GM19025 (cell line): Measurements from ENCODE around the gene ANXA9.

Experiments used
- ATAC-seq: cut with Tn5 transposase; IDR thresholded peaks from one replicate; pipeline ENCODE4 v1.9.1; 2021; ENCODE audit warnings: mild to moderate bottlenecking, low read depth, moderate library complexity; ENCODE audit not compliant: unreplicated experiment

Gene ANXA9

DNA sequence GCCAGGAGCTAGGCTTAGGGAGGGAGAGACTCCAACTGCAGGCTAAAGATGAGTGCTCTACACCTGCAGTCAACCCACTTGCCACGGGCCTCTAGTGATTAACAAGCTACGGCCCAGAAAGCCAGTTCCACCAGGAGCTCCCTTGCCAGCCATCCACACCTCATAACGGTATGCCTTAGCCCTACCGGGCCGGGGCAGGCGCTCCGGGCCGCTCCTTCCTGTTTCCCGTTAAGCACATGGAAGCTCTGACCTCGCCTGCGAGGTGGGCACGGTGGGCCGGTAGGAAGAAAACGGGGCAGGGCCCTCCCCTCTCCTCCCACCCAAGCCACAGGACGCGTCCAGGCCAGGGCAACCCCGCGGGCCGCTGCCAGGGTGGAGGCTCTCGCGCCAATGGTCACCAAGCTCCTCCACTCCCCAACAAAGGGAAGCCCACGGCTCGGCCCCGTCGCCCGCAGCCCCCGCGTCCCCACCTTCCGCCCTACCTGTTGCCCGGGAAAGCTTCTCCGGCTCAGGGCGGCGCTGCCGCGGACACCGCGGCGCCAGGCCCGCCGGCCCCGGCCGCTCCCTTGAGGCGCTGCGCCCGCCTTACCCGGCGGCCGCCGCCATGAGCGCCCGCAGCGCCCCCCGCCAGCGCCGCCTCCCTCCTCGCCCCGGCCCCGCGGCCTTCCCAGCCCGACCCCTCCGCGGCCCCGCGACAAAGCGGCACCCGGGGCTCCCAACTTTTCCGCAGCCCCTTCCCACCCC is 8.1 kb upstream of the ANXA9 start:
- ATAC-seq, result peak; percentile 43

DNA sequence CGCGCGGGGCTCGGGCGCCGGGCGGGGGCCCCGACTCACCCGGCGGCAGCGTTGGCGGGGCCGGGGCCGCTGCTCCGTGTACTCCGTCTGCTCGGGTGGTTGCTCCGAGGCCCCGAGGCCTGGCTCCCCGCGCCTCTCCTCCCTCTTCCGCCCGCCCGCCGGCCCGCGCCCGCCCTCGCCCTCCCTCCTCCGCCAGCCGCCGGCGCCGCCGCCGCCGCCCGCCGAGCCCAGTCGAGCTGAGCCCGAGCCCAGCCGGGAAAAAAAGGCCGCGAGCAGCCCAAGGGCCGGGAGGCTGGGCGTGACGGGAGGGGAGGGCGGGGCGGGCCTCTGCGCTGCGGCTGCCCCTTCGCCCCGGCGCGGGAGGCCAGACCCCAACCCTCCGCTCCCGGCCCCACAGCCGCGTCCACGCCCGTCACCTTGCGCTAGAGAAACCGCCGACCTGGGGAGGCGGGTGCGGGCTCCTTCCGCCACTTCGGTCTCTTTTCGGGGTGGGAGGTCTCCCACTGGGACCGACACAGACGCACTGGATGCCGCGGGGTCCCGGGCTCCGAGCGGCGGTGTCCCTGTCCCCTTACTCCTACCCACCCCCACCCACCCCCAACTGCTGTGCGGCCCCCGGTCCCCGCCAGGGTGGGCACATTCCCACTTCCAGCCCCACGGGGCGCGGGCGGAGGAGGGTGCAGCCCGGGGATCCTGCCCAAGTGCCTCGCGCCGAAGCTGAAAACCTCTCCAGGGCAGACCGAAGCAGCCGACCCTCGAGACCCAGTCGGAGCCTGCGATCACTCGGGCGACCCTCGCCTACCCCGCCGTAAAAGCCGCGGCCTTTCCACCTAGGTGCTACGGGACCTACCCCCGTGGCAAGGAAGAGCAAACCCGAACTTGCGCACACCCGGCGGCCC is 7.3 kb upstream of the ANXA9 start, which contains the start of gene CERS2:
Gene CERS2, minus strand, starts transcription at position 256 of the 899 bp plus-strand sequence. CDS start 5,745 bp downstream, outside the sequence.
- peak; percentile 37 for ATAC-seq

DNA sequence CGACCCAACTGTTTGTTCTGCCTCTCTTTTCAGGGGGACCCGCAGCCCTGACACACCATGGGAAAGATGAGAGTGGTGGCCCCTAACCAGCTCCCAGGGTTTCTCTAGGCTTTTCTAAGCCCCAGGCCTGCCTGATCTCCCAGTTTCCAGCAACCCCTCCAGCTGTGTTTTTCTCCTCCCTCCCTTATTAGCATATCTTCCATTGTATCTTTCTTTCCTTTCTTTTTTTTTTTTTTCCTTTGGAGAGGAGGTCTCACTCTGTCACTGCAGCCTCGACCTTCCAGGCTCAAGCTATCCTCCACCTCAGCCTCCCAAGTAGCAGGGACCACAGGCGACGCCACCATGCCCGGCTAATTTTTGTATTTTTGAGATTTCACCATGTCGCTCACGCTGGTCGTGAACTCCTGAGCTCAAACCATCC is 5.7 kb upstream of the ANXA9 start:
- no peak for ATAC-seq

DNA sequence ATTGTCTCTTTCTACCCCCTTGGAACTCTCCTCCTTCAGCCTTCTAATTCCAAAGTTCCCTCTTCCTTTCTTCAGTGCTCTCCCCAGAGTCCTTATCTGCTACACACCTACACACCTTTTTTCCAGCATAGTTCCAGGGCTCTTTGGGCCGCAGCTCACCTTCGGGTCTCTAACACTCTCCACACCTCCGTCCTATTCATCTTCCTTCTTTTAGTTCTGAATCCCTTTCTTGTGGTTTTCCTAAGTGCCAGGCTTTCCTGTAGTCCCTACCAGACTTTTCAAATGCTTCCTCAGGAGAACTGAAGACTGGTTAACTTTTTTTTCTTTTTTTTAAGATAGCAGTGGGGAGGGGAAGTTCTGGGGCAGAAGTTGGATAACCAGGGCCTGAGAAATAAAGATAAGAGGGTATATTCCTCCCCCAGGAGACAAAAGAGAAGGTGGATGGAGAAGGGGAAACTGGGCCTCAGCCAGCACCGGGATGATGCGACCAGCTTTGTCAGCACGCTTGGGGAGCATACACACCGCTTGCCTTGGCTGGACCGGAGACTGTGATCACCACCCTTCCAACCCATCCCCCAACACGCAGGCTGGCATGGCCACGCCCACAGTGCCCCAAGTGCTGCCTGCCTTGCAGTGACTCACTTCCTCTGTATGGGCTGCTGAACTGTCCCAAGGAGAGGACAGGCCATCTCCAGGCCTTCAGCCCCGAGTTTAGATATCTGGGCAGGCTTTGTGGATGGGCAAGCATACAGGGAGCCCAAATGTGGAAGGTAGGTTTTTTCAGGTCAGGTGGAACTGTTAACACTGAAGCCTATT is 5.0 kb upstream of the ANXA9 start:
- ATAC-seq, result no peak

DNA sequence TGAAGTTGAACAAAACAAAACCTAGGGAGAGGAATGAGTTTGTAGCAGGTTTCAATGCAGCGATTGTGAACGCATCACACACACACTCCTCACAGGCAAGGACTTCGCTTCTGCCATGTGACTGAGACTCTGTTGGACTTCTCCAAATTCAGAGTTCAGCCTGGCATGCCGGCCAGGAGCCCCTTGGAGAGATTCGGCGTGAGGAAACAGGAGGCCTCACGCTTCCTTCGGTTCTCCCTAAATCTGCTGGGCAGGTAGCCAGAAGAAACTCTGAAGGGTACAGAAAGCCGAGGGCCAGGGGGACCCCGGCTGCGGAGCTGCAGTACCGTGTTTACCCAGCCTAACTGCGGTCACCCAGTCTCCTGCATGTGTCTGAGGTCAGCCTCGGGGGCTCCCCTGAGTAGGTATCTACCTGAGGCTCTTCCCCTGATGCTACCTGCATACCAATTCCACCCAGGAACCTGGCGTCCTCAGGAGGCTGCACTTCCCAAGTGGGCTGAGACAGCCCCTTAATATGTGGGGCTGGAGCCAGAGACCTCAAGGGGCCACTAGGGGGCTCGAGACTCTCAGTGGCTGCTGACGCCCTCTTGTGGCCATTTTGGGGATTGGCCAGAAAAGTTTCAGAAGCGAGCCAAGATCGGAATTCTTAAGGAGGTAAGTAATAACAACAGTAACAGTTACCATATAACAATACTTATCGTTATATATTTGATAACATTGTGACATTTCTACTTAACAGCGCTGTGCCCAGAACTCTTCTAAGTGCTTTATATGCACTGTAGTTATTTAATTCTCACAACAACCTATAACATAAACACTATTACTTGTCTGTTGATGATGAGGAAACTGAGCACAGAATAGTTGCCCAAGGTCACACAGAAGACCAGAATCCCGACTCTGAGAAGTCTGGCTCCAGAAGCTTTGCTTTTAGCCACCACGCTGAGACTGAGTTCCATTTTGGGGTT is 2.7 kb upstream of the ANXA9 start:
- ATAC-seq, result peak; percentile 52

DNA sequence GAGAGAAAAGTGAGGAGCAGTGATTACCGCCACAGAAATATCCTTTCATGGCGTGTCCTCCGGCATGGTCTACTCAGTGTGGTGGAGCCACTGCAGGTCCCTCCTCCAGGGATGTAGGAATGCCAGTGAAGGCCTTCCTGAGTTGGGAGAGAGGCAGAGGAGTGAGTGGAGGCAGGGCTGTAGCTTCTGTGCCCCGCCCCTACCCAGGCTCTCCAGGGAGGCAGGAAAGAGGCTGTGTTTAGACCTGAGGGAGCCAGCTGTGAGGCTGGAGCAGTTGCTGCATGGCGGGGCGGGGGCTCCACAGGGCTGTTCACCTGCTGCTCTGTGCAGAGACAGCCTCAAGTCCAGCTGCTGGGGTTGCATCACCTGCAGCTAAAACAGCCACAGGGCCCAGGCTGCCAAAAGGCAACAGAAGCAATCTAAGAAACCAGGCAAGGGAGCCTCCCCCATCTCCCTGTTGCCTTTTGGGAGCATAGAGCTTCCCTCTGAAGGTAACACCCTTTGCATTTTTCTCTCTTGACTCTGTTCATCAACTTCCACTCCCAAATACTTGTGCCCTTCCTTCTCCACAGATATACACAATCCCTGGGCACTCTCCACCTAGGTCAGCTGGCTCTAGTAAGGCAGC is 801 bp upstream of the ANXA9 start:
- no peak for ATAC-seq

DNA sequence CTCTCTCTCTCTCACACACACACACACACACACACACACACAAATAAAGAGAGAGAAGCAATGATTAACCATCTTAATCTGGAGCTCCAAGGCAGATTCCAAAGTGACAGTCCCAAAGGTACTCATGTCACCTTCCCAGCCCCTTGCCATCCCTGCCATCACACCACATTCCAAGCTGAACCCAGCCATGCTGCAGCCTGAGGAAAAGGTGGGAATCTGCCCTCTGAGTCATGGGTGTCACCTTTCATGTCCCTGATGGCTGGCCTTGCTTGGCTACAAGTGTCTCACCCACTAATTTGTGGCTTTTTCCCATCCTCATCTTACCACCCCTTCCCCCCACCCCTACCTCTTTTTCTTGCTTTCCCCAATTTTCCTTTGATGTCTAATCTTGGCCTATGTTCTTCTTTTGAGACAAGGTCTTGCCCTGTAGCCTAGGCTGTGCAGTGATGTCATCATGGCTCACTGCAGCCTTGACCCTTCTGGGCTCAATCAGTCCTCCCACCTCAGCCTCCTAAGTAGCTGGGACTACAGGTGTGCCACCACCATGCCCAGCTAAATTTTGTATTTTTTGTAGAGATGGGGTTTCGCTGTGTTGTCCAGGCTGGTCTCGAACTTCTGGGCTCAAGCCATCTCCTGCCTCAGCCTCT is 3.2 kb downstream of the ANXA9 start:
- ATAC-seq, result no peak

DNA sequence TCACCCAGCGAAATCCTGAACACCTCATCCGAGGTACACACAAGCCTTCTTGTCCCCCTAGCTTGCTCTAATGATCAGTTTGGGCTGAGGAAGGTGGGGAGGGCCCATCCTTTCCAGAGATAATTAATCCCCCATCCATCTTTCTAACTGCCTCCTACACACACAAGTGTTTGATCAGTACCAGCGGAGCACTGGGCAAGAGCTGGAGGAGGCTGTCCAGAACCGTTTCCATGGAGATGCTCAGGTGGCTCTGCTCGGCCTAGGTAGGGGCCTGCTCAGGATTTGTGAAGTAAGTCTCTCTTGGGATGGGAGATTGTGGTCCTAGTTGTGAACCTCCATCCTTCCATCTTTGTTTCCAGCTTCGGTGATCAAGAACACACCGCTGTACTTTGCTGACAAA is 5.8 kb downstream of the ANXA9 start:
- ATAC-seq, result no peak

DNA sequence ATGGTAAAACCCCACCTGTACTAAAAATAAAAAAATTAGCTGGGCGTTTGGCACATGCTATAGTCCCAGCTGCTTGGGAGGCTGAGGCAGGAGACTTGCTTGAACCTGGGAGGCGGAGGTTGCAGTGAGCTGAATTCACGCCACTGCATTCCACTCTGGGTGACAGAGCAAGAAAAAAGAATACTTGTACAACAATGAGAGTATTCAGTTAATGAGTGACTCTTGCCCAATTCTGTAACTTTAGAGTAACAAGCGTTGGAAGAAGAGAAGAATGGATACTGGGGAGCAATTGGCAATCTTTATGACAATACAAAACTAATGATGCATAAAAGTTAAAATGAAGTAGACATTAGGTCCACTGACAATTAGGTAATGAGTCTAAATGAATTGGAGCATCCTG is 10.5 kb downstream of the ANXA9 start:
- no peak for ATAC-seq

DNA sequence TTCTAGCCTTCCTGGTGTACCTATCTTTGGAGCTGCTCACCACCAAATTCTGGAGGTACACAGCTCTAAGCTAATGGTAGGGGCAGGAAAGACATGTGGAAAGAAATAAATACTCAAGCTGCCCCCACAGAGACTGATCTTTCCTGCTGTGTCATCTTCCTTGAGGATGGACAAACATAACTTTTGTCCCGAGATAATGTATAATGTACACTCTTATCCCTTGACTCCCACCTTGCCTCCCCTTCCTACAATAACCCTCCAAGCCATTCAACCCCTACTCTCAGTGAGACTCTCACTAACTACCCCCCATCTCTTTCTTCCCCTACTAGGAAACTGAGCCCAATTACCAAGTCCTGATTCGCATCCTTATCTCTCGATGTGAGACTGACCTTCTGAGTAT is 12.2 kb downstream of the ANXA9 start:
- ATAC-seq, result no peak

DNA sequence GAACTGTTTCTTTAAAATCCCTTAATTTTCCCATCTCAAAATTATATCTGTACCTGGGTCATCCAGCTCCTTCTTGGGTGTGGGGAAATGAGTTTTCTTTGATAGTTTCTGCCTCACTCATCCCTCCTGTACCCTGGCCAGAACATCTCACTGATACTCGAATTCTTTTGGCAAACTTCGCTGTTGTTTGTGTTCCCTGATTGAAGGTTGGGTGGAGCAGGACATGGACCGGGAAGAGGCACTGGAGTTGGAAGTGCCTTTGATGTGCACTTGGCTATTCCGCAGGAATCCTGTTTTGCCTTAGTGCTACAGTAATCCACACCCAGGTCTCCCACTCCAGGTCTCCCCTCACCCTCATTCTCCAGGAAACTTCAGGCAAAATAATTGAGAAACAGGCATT is 13.4 kb downstream of the ANXA9 start:
- ATAC-seq, result no peak

DNA sequence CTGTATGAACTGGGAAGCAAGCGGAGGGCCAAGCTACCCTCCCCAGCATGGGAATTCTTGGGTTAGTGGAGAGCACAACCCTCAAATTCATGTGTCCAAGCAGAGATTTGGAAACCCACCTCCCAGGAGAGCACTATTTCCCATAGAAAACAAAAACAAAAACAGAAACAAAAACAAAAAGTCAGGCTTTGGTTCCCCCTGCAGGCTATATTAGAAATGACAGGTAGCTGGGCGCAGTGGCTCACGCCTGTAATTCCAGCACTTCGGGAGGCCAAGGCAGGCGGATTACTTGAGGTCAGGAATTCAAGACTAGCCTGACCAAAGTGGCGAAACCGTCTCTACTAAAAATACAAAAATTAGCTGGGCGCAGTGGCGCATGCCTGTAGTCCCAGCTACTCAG is 13.8 kb downstream of the ANXA9 start:
- ATAC-seq, result no peak

DNA sequence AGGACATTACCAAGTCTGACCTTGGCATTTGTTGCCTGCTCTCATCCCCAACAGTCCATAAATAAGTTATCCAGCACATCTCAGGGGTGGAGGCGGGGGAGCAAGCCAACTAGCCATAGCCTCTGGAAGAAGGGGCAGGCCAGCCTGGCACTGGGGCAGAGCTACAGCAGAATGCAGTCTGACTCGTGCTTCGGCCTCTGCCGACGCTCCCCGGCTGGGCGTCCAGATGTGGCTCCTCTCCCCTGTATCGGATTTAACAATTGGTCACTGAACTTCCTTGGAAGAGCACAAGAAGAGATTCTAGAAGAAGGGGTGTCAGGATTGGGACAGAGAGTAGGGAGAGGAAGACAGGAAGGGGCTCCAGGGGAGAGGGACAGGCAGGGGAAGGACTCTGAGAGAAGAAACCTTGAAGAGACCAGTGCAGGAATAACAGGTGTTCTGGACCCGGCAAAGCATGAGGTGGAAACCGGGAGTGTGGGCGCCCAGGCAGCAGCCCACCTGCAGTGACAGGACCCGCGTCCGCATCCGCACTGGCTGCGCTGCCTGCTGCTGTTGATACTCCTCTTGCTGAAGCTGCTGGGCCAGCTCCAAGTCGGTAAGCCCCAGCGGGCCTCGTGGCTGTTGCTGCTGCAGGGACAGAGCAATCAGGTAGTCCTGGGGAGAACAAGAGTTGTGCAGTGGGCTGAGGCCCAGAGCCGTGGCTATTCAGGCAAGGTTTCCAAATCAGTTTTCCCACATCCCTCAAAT is 15.2 kb downstream of the ANXA9 start:
- ATAC-seq, result no peak

DNA sequence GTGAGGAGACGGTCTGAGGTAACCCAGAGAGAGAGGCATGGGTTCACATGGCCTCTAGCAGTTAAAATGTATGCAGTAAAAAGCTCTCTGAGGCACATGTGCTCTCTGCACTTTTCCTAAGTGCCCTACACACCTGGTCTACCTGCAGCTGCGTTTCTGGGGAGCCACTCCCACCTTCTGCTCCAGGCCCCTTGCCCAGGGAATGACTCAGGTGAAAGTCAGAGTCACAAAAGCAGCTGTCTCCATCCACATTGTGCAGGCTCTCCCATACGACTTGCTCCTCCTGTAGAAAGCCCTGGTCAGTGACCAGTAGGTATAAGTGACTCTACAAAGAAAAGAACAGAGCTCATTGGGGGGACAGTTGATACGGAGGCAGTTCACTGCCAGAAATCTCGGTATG is 15.9 kb downstream of the ANXA9 start:
- ATAC-seq, result no peak

DNA sequence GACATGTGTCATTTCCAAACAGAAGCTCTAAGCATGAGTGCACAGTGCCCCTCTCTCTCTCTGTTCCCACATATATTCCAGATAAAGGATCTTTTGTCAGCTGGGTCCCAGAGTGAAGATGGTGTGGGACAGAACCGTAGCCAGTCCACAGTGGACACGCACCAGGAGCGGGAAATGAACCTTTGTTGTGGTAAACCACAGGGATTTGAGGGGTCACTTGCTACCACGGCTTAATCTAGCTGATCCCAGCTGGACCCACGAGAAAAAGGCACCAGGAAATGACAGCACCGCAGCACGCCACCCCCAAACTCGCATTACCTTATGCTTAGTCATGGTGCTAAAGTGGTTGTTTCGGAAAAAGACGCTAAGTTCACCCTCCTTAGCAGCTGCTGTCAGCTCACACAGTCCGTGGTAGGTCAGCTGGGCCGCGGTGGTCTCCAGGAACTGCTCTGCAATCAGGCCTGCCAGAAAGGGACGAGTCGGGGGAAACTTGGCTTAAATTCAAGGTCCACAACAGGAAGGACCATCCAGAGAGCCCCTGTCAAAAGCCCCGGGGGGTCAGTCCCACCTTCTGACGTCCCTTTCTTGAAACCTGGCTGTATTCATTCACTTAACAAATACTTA is 17.1 kb downstream of the ANXA9 start:
- ATAC-seq, result no peak

DNA sequence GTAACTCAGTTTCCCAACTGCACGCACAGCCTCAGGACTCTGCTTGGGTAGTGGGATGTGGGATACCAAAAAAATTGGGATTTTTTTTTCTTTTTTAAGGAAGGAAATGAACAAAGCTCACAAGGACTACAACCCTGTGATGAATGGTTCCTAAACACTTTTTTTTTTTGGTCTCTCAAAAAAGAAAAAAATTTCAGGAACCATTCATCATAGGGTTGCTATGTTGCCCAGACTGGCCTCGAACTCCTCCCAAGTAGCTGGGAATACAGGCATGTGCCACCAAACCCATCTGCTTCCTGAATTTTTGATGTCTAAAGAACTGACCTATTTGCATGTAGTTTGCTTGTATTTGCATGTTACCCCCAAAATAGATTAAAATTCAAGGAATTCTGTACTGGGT is 17.8 kb downstream of the ANXA9 start:
- ATAC-seq, result no peak

DNA sequence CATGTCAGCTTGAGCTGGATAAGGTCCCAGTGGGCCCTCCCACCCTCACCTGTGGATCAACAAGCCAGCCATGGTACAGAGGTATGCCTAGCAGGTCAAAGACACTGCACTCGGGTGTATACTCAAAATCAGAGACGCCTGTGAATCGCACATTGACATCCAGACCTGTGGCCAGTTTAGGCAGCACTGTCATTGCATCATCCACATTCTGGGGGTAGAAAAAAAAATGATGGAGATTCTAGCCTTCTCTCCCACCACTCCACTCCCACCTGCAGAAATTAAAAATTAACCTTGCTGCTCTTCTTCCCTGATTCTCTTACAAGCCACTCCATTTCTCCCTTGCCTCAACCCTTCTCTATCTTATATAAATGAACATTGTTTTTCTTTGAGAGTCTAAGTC is 18.3 kb downstream of the ANXA9 start:
- no peak for ATAC-seq

DNA sequence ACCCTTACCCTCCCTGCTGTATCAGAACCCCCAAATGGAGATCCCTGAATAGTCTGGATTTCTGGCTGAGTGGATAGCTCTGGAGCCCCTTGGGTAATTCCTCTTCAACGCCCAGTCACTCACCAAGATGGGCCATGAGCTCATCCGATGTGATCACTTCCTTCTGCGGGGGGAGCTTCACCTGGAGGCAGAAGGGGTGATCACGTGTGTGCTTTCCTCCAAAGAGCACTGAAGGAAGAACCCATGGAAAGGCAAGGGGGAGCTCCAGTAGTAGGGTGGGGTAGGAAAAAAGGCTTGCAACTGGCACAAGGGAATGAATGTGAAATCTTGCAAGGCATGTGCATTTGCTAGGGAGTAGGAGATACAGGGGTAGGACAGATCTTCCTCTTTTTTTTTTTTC is 19.5 kb downstream of the ANXA9 start:
- ATAC-seq, result no peak
